GM19043 (cell line): ENCODE data around the gene KDM5B.

Experiments used
- ATAC-seq: cut with Tn5 transposase; IDR thresholded peaks from one replicate; pipeline ENCODE4 v1.9.1; 2021; ENCODE audit warnings: low read depth; ENCODE audit not compliant: unreplicated experiment

Gene KDM5B

GRCh38 chr1:202689493-202690342 is 118.5 kb downstream of the KDM5B start:
- no peak for ATAC-seq

GRCh38 chr1:202689082-202689481 is 119.1 kb downstream of the KDM5B start:
- ATAC-seq, result no peak

- ATAC-seq, result no peak
Measured at GRCh38 chr1:202688401-202688800, 119.8 kb downstream of the KDM5B start.

GRCh38 chr1:202687798-202688197 is 120.4 kb downstream of the KDM5B start:
- ATAC-seq, result no peak

- ATAC-seq, result no peak
Measured at GRCh38 chr1:202687370-202687769, 120.9 kb downstream of the KDM5B start.

GRCh38 chr1:202685641-202686040 is 122.6 kb downstream of the KDM5B start:
- ATAC-seq, result no peak

- no peak for ATAC-seq
Measured at GRCh38 chr1:202684716-202685115, 123.5 kb downstream of the KDM5B start.

- ATAC-seq, result no peak
Measured at GRCh38 chr1:202683029-202683428, 125.2 kb downstream of the KDM5B start.

GRCh38 chr1:202682477-202682876 is 125.7 kb downstream of the KDM5B start:
- ATAC-seq, result no peak

- ATAC-seq, result no peak
Measured at GRCh38 chr1:202681736-202682420, 126.3 kb downstream of the KDM5B start.

- ATAC-seq, result no peak
Measured at GRCh38 chr1:202680586-202681352, 127.5 kb downstream of the KDM5B start.

GRCh38 chr1:202679406-202680177 is 128.6 kb downstream of the KDM5B start:
- ATAC-seq, result no peak

- no peak for ATAC-seq
Measured at GRCh38 chr1:202677433-202677832, 130.8 kb downstream of the KDM5B start.
